ENCODE results near the gene STING1. TPM values are rescaled to one million over a fixed set of nuclear protein-coding genes. Genes with fewer than 3 reads are reported as not detected.

The STING1 gene
- total and polyA plus RNA-seq, 2 donors (not counting 1 experiment from before 2014, with no cell fraction given): 70.2 to 78.4 TPM

- Histone ChIP-seq H3K4me2 (ENCODE audit: extremely low read depth, insufficient read depth, low read length) (no peak overlapping the region), H3K4me3 (replicated peaks in 1 of 4; ENCODE audit: control extremely low read depth in 1 of 4, insufficient read depth in 1 of 4, low read depth in 3 of 4, low read length in 4 of 4) (no peak overlapping the region), H3K79me2 (ENCODE audit: control insufficient read depth, insufficient read depth, low read length) (no peaks in the 10 kb centered on the region), H3K27me3 (ENCODE audit: control insufficient read depth, insufficient read depth, low read length) (no peaks in the 10 kb centered on the region), H3K9me3 (ENCODE audit: control insufficient read depth, insufficient read depth, low read depth, low read length) (no peaks in the 10 kb centered on the region), H3K4me1 (ENCODE audit: control insufficient read depth, extremely low read depth, insufficient read depth, low read length) (no peaks in the 10 kb centered on the region), H4K20me1 (ENCODE audit: control insufficient read depth, extremely low read depth, insufficient read depth, low read length) (no peaks in the 10 kb centered on the region), H3K27ac (ENCODE audit: insufficient read depth, low read length) (no peak overlapping the region), H3K9ac (ENCODE audit: insufficient read depth, low read length) (no peak overlapping the region), H3K36me3 (ENCODE audit: control insufficient read depth, insufficient read depth, low read length) (no peaks in the 10 kb centered on the region), H2AFZ (ENCODE audit: low read length) (no peak overlapping the region)
- TF ChIP-seq CTCF (conservative IDR thresholded peaks at IDR 0.05 in 1 of 2, IDR thresholded peaks at IDR 0.05 in 1 of 2; ENCODE audit: low read depth in 1 of 2, low read length in 2 of 2) (no peak), EZH2 (IDR thresholded peaks at IDR 0.05; ENCODE audit: low read length, missing control alignments) (no peak)
- no peak for DNase-seq (ENCODE audit: low read depth in 2 of 2)
These were observed 18.8 kb upstream of the STING1 start for GRCh38 chr5:139501381-139501780.

GRCh38 chr5:139495638-139496435 is 13.3 kb upstream of the STING1 start:
- H4K20me1 ChIP-seq (ENCODE audit: control insufficient read depth, extremely low read depth, insufficient read depth, low read length): no peaks in the 10 kb centered on the region
- TF ChIP-seq CTCF (conservative IDR thresholded peaks at IDR 0.05 in 1 of 2, IDR thresholded peaks at IDR 0.05 in 1 of 2; ENCODE audit: low read depth in 1 of 2, low read length in 2 of 2) (no peak), EZH2 (IDR thresholded peaks at IDR 0.05; ENCODE audit: low read length, missing control alignments) (no peak)
- H3K27me3 ChIP-seq (ENCODE audit: control insufficient read depth, insufficient read depth, low read length): no peaks in the 10 kb centered on the region
- H3K9me3 ChIP-seq (ENCODE audit: control insufficient read depth, insufficient read depth, low read depth, low read length): no peaks in the 10 kb centered on the region
- H3K36me3 ChIP-seq (ENCODE audit: control insufficient read depth, insufficient read depth, low read length): no peaks in the 10 kb centered on the region
- H3K9ac ChIP-seq (ENCODE audit: insufficient read depth, low read length): no peak overlapping the region
- peaks cover 25% of the 10 kb centered on the region for H3K4me1 ChIP-seq (ENCODE audit: control insufficient read depth, extremely low read depth, insufficient read depth, low read length)
- no peak overlapping the region for H3K4me3 ChIP-seq (replicated peaks in 1 of 4; ENCODE audit: control extremely low read depth in 1 of 4, insufficient read depth in 1 of 4, low read depth in 3 of 4, low read length in 4 of 4)
- peak overlapping the region; percentile 51 for H3K4me2 ChIP-seq (ENCODE audit: extremely low read depth, insufficient read depth, low read length)
- peak overlapping the region; percentile 57 for H3K27ac ChIP-seq (ENCODE audit: insufficient read depth, low read length)
- no peaks in the 10 kb centered on the region for H3K79me2 ChIP-seq (ENCODE audit: control insufficient read depth, insufficient read depth, low read length)
- DNase-seq (ENCODE audit: low read depth in 2 of 2): peak; percentile 50 to 65
- peak overlapping the region; percentile 30 for H2AFZ ChIP-seq (ENCODE audit: low read length)

GRCh38 chr5:139494832-139495231 is 12.3 kb upstream of the STING1 start:
- H3K9ac ChIP-seq (ENCODE audit: insufficient read depth, low read length): no peak overlapping the region
- H2AFZ ChIP-seq (ENCODE audit: low read length): no peak overlapping the region
- peaks cover 25% of the 10 kb centered on the region for H3K4me1 ChIP-seq (ENCODE audit: control insufficient read depth, extremely low read depth, insufficient read depth, low read length)
- no peaks in the 10 kb centered on the region for H4K20me1 ChIP-seq (ENCODE audit: control insufficient read depth, extremely low read depth, insufficient read depth, low read length)
- no peak overlapping the region for H3K27ac ChIP-seq (ENCODE audit: insufficient read depth, low read length)
- H3K4me3 ChIP-seq (replicated peaks in 1 of 4; ENCODE audit: control extremely low read depth in 1 of 4, insufficient read depth in 1 of 4, low read depth in 3 of 4, low read length in 4 of 4): no peak overlapping the region
- no peaks in the 10 kb centered on the region for H3K36me3 ChIP-seq (ENCODE audit: control insufficient read depth, insufficient read depth, low read length)
- no peak for TF ChIP-seq EZH2 (IDR thresholded peaks at IDR 0.05; ENCODE audit: low read length, missing control alignments)
- TF ChIP-seq CTCF (conservative IDR thresholded peaks at IDR 0.05 in 1 of 2, IDR thresholded peaks at IDR 0.05 in 1 of 2; ENCODE audit: low read depth in 1 of 2, low read length in 2 of 2): no peak
- peak in 1 of 2 donors; percentile 61 for DNase-seq (ENCODE audit: low read depth in 2 of 2)
- no peaks in the 10 kb centered on the region for H3K27me3 ChIP-seq (ENCODE audit: control insufficient read depth, insufficient read depth, low read length)
- no peaks in the 10 kb centered on the region for H3K9me3 ChIP-seq (ENCODE audit: control insufficient read depth, insufficient read depth, low read depth, low read length)
- no peak overlapping the region for H3K4me2 ChIP-seq (ENCODE audit: extremely low read depth, insufficient read depth, low read length)
- H3K79me2 ChIP-seq (ENCODE audit: control insufficient read depth, insufficient read depth, low read length): no peaks in the 10 kb centered on the region

Data from fibroblast of lung (primary cell).